Endothelial cell of umbilical vein (primary cell): ENCODE measurements around the gene CHID1. TPM values are rescaled to one million over a fixed set of nuclear protein-coding genes. Genes with fewer than 3 reads are reported as not detected.

Source experiments
- BruUV-seq: library from RNA; stranded (reverse); fragments of 400-500 nt; replicated peaks from 2 replicates; lab custom pipeline; 2021; lab: Mats Ljungman, UMichigan
- CTCF ChIA-PET: fragments of 300-600, 350-600 bp; sonication (Branson Sonifier 250); formaldehyde crosslinking; loops from one replicate; lab custom pipeline; 2021; ENCODE audit warnings: antibody characterized with exemption, inconsistent platforms; lab: Charles Lee
- POLR2A ChIA-PET: fragments of 300-600, 350-600 bp; sonication (Branson Sonifier 250); formaldehyde crosslinking; loops from one replicate; lab custom pipeline; 2021; ENCODE audit warnings: antibody characterized with exemption, inconsistent platforms; lab: Charles Lee
- DNase-seq: peaks from one replicate; pipeline ENCODE4 v3.0.0-alpha.2; 2011; ENCODE audit warnings: low read depth, low spot score
- FAIRE-seq: peaks from 2 replicates; lab custom pipeline; 2011; peaks lifted over from hg19 to GRCh38; lab: Jason Lieb, UNC
- H2AFZ ChIP-seq: 2 replicates; pipeline ENCODE4 v1.6.0; 2012; ENCODE audit warnings: low read depth, low read length, control low read depth, inconsistent platforms
- H3K27ac ChIP-seq: 2 replicates; pipeline ENCODE4 v1.5.1; 2011; ENCODE audit warnings: low read depth, mild to moderate bottlenecking, control low read depth, low read length, moderate library complexity; ENCODE audit not compliant: insufficient read depth
- H3K27me3 ChIP-seq, 2 experiments: 2 replicates each; pipeline versions ENCODE4 v1.6.0 to v1.6.1; 2011; ENCODE audit warnings: low read length in 2 of 2, mixed read lengths in 1 of 2; ENCODE audit not compliant: control insufficient read depth in 2 of 2, insufficient read depth in 2 of 2
- H3K36me3 ChIP-seq, 2 experiments: 2 replicates in 1 of 2; 3 replicates in 1 of 2; pipeline ENCODE4 v1.5.1; 2011; ENCODE audit warnings: low read length in 2 of 2, mild to moderate bottlenecking in 1 of 2, moderate library complexity in 1 of 2; ENCODE audit not compliant: control insufficient read depth in 2 of 2, insufficient read depth in 2 of 2; ENCODE audit errors: extremely low read depth in 1 of 2
- H3K4me1 ChIP-seq: 3 replicates; pipeline ENCODE4 v1.5.1; 2011; ENCODE audit warnings: mild to moderate bottlenecking, low read length; ENCODE audit not compliant: control insufficient read depth, insufficient read depth; ENCODE audit errors: extremely low read depth
- H3K4me2 ChIP-seq: 2 replicates; pipeline ENCODE4 v1.6.1; 2011; ENCODE audit warnings: low read length, control low read depth, mixed read lengths; ENCODE audit not compliant: insufficient read depth
- H3K4me3 ChIP-seq, 3 experiments: fragments of 200-600 bp in 1 of 3; sonication (generic), shearing (Covaris generic) in 1 of 3; replicated peaks in 1 of 3; 2 replicates each; pipeline ENCODE4 v1.5.1; 2011 to 2016; ENCODE audit warnings: control low read depth in 3 of 3, low read length in 3 of 3, mild to moderate bottlenecking in 2 of 3, inconsistent platforms in 1 of 3, low read depth in 1 of 3, moderate library complexity in 1 of 3; ENCODE audit not compliant: insufficient read depth in 1 of 3
- H3K79me2 ChIP-seq: 2 replicates; pipeline ENCODE4 v1.6.0; 2012; ENCODE audit warnings: low read length, inconsistent platforms; ENCODE audit not compliant: control insufficient read depth, insufficient read depth
- H3K9ac ChIP-seq: replicated peaks from 2 replicates; pipeline ENCODE3; 2011; ENCODE audit warnings: low read length, control low read depth; ENCODE audit not compliant: insufficient read depth; ENCODE audit errors: extremely low read depth
- H3K9me1 ChIP-seq: replicated peaks from 3 replicates; pipeline ENCODE4 v1.6.0; 2011; ENCODE audit warnings: mild to moderate bottlenecking, low read length; ENCODE audit not compliant: control insufficient read depth, insufficient read depth; ENCODE audit errors: extremely low read depth
- H3K9me3 ChIP-seq: replicated peaks from 2 replicates; pipeline ENCODE4 v1.5.1; 2012; ENCODE audit warnings: low read length, inconsistent platforms; ENCODE audit not compliant: control insufficient read depth, insufficient read depth
- H4K20me1 ChIP-seq: replicated peaks from 2 replicates; pipeline ENCODE3; 2011; ENCODE audit warnings: mild to moderate bottlenecking, low read length; ENCODE audit not compliant: control insufficient read depth, insufficient read depth; ENCODE audit errors: extremely low read depth
- CTCF ChIP-seq, 2 donors: IDR thresholded peaks; 1 replicate in 1 of 2; 2 replicates in 1 of 2; pipeline ENCODE4 v1.5.1; 2011; ENCODE audit warnings: low read length in 2 of 2, mild to moderate bottlenecking in 2 of 2, moderate library complexity in 2 of 2, control low read depth in 1 of 2, inconsistent platforms in 1 of 2, low read depth in 1 of 2; ENCODE audit not compliant: insufficient read depth in 1 of 2; ENCODE audit errors: extremely low read depth in 1 of 2
- EZH2 ChIP-seq: IDR thresholded peaks from 2 replicates; pipeline ENCODE4 v1.6.1; 2012; ENCODE audit warnings: borderline replicate concordance, low read depth, mild to moderate bottlenecking, moderate library complexity, low read length, inconsistent platforms; ENCODE audit not compliant: severe bottlenecking
- FOS ChIP-seq: IDR thresholded peaks from 2 replicates; pipeline ENCODE4 v1.6.1; 2011; ENCODE audit warnings: mild to moderate bottlenecking, low read length, moderate library complexity, borderline replicate concordance; ENCODE audit not compliant: insufficient read depth
- GATA2 ChIP-seq: IDR thresholded peaks from 2 replicates; pipeline ENCODE4 v1.7.0; 2011; ENCODE audit warnings: low read depth, mild to moderate bottlenecking, moderate library complexity, mixed read lengths, low read length; ENCODE audit not compliant: insufficient read length, insufficient read depth
- JUN ChIP-seq: IDR thresholded peaks from 2 replicates; pipeline ENCODE4 v1.6.1; 2011; ENCODE audit warnings: borderline replicate concordance, low read depth; ENCODE audit not compliant: insufficient read length, insufficient read depth
- POLR2A ChIP-seq: IDR thresholded peaks from 2 replicates; pipeline ENCODE4 v1.6.1; 2012; ENCODE audit warnings: low read depth, mild to moderate bottlenecking, control low read depth, low read length
- POLR2AphosphoS5 ChIP-seq: IDR thresholded peaks from 2 replicates; pipeline ENCODE4 v1.6.1; 2012; ENCODE audit warnings: low read depth, mild to moderate bottlenecking, control low read depth, low read length, moderate library complexity; ENCODE audit not compliant: insufficient read depth
- dilution Hi-C: fragments of 300-500 bp; cut with MboI; formaldehyde crosslinking; loops from one replicate; pipeline ENCODE4 v1.15.0; 2019; ENCODE audit warnings: low sequenced_read_pairs; ENCODE audit not compliant: extremely low pct_ligation_motif_present
- intact Hi-C: fragments of 100-400 bp; cut with micrococcal nuclease; formaldehyde crosslinking; loops from one replicate; pipeline ENCODE4 v1.10.0; 2022
- polyA plus RNA-seq, 4 experiments: library from polyadenylated mRNA; depleted of rRNA in 3 of 4; stranded (reverse) in 3 of 4; unstranded in 1 of 4; fragments of >200 nt; gene quantifications; 2 replicates each; pipeline versions ENCODE4 v1.2.1 to v1.2.3, GENCODE V29; 2011 to 2012; ENCODE audit warnings: missing spikeins in 1 of 4
- total RNA-seq: library from RNA; stranded (reverse); gene quantifications from 2 replicates; pipeline ENCODE4 v1.2.3, GENCODE V29; 2021
- TF ChIP-seq, protein P1 (sequence below): IDR thresholded peaks from 2 replicates; pipeline ENCODE4 v1.6.1; 2011; ENCODE audit not compliant: insufficient read depth, insufficient read length

Gene CHID1
- total and polyA plus RNA-seq, 2 donors (not counting 3 experiments of a cell fraction or from before 2014, with no cell fraction given): 89.8 to 107 TPM

DNA sequence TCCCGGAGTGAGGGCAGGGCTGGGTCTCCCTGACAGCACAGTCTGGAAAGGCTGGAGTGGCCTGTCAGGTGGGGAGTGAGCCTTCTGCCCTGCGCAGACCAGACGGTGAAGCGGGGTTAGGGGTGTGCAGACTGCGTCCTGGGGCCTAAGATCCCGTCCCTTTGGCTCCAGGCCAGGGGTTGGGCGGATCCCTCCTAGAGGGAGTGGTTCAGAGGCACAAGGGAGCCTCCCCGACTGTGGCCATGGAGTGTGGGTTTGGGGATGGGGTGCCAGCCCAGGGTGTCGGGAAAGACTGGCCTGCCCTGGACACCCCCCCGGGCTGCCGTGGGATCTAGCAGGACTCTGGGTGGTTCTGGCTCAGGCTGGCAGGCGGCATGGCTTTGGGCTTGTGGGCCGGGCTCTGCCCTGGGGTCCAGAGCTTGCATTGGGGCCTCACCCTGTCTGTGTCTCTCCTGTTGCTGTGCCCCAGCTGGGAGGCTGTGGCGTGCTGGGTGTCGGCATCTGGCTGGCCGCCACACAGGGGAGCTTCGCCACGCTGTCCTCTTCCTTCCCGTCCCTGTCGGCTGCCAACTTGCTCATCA, 48.4 kb downstream of the CHID1 start:
- Histone ChIP-seq H2AFZ (no peak overlapping the region), H3K4me3 (no peak overlapping the region), H3K4me1 (no peaks in the 10 kb centered on the region), H4K20me1 (no peaks in the 10 kb centered on the region), H3K36me3 (peaks cover 0 to 11% of the 10 kb centered on the region in 2 experiments), H3K27me3 (no peaks in the 10 kb centered on the region), H3K27ac (no peak overlapping the region), H3K9me1 (no peaks in the 10 kb centered on the region), H3K9ac (no peak overlapping the region), H3K79me2 (no peaks in the 10 kb centered on the region), H3K9me3 (no peaks in the 10 kb centered on the region), H3K4me2 (no peak overlapping the region)
- TF ChIP-seq POLR2A (no peak), POLR2AphosphoS5 (no peak), FOS (no peak), GATA2 (no peak), CTCF (IDR thresholded peaks at IDR 0.05; ENCODE audit: extremely low read depth in 1 of 2, insufficient read depth in 1 of 2, low read depth in 1 of 2, low read length in 2 of 2) (no peak), JUN (no peak), EZH2 (no peak)
- TF ChIP-seq, protein P1, sequence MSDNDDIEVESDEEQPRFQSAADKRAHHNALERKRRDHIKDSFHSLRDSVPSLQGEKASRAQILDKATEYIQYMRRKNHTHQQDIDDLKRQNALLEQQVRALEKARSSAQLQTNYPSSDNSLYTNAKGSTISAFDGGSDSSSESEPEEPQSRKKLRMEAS: no peak
- dilution Hi-C loops: no loop called here
- no peak for DNase-seq
- POLR2A ChIA-PET: no interaction called here
- intact Hi-C loops: no loop called here
- CTCF ChIA-PET: no interaction called here
- no TSS peak for BruUV-seq
- no peak for FAIRE-seq
